Measurements from ENCODE around the gene TUBD1.
A peak's percentile ranks its signal among the peaks of the same experiment; 100 is the strongest.
"Not testable (repeated sequence)": the region's sequence is repeated elsewhere in the genome, so short reads cannot be mapped to it uniquely, and the experiment has no call there.

The TUBD1 gene

GRCh38 chr17:59844884-59845594 is 47.7 kb downstream of the TUBD1 start:
- H3K4me1 ChIP-seq (ENCODE audit: control insufficient read depth, insufficient read depth, low read length): peaks cover 26% of the 10 kb centered on the region
- no peaks in the 10 kb centered on the region for H3K9me3 ChIP-seq (ENCODE audit: control insufficient read depth, insufficient read depth, low read depth, low read length)
- H3K4me3 ChIP-seq (ENCODE audit: low read depth, low read length): no peak overlapping the region
- peaks cover 16% of the 10 kb centered on the region for H3K36me3 ChIP-seq (ENCODE audit: control insufficient read depth, insufficient read depth, low read length)
- H3K27me3 ChIP-seq (ENCODE audit: control insufficient read depth, insufficient read depth, low read length): no peaks in the 10 kb centered on the region
- no peak overlapping the region for H3K27ac ChIP-seq (ENCODE audit: low read depth, low read length)
- no peak overlapping the region for H3K9ac ChIP-seq (ENCODE audit: low read length)

DNA sequence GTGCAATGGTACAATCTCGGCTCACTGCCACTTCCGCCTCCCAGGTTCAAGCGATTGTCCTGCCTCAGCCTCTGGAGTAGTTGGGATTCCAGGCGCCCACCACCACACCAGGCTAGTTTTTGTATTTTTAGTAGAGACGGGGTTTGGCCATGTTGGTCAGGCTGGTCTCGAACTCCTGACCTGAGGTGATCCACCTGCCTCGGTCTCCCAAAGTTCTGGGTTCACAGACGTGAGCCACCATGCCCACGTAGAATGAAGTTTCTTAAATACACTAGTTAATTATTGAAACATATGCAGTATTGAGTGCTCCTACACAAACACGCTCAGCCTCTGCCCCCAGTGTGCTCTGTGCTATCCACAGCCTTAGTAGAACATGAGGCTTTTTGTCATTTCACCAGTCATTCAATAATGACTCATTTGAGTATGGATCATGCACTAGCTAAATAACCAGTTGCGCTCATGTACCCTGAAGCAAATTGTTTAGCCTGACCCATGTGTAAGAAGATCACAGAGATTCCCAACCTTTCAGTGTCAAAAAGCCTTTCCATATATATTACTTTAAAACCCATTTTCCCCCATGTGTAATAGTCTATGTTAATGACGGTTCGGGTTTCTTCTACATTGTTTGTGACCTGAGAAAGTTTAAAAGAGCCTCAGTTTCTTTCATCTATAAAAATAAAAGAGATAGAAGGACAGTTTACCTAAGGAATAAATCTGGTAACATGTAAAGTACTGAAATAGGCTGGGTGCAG is 49.7 kb downstream of the TUBD1 start:
- no peak overlapping the region for H3K9ac ChIP-seq (ENCODE audit: low read length)
- no peaks in the 10 kb centered on the region for H3K27me3 ChIP-seq (ENCODE audit: control insufficient read depth, insufficient read depth, low read length)
- H3K4me1 ChIP-seq (ENCODE audit: control insufficient read depth, insufficient read depth, low read length): peaks cover 26% of the 10 kb centered on the region
- peaks cover 35% of the 10 kb centered on the region for H3K36me3 ChIP-seq (ENCODE audit: control insufficient read depth, insufficient read depth, low read length)
- H3K9me3 ChIP-seq (ENCODE audit: control insufficient read depth, insufficient read depth, low read depth, low read length): no peaks in the 10 kb centered on the region
- no peak overlapping the region for H3K4me3 ChIP-seq (ENCODE audit: low read depth, low read length)
- no peak overlapping the region for H3K27ac ChIP-seq (ENCODE audit: low read depth, low read length)

DNA sequence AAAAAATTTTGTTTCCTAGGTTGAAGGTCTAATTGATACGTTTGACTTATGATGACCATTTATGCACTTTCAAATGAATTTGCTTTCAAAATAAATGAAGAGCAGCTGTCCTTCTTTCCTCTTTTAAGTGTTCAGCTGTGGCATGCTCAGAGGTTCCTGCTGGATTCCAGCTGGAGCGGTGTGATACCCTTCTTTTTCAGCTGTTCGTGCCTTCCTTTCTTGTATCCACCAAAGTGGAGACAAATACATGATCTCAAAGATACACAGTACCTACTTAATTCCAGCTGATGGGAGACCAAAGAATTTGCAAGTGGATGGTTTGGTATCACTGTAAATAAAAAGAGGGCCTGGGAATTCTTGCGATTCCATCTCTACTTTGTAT is 50.9 kb downstream of the TUBD1 start:
- Histone ChIP-seq H3K36me3 (ENCODE audit: control insufficient read depth, insufficient read depth, low read length) (peaks cover 36% of the 10 kb centered on the region), H3K4me1 (ENCODE audit: control insufficient read depth, insufficient read depth, low read length) (peaks cover 30% of the 10 kb centered on the region)
- not testable (repeated sequence) for H3K27me3 ChIP-seq (ENCODE audit: control insufficient read depth, insufficient read depth, low read length); H3K9me3 ChIP-seq (ENCODE audit: control insufficient read depth, insufficient read depth, low read depth, low read length); H3K9ac ChIP-seq (ENCODE audit: low read length); H3K27ac ChIP-seq (ENCODE audit: low read depth, low read length); H3K4me3 ChIP-seq (ENCODE audit: low read depth, low read length)

GRCh38 chr17:59841091-59841881 is 51.5 kb downstream of the TUBD1 start:
- peak overlapping the region; percentile 98 for H3K9ac ChIP-seq (ENCODE audit: low read length)

GRCh38 chr17:59840329-59841090 is 52.2 kb downstream of the TUBD1 start:
- H3K9ac ChIP-seq (ENCODE audit: low read length): peak overlapping the region; percentile 98
- H3K4me3 ChIP-seq (ENCODE audit: low read depth, low read length): peak overlapping the region; percentile 87
- peaks cover 17% of the 10 kb centered on the region for H3K4me1 ChIP-seq (ENCODE audit: control insufficient read depth, insufficient read depth, low read length)
- no peaks in the 10 kb centered on the region for H3K27me3 ChIP-seq (ENCODE audit: control insufficient read depth, insufficient read depth, low read length)
- no peaks in the 10 kb centered on the region for H3K9me3 ChIP-seq (ENCODE audit: control insufficient read depth, insufficient read depth, low read depth, low read length)
- peak overlapping the region; percentile 95 for H3K27ac ChIP-seq (ENCODE audit: low read depth, low read length)
- peaks cover 36% of the 10 kb centered on the region for H3K36me3 ChIP-seq (ENCODE audit: control insufficient read depth, insufficient read depth, low read length)

More at GRCh38 chr17:59841091-59841881, 51.5 kb downstream of the TUBD1 start:
- Histone ChIP-seq H3K4me1 (ENCODE audit: control insufficient read depth, insufficient read depth, low read length) (peaks cover 24% of the 10 kb centered on the region), H3K4me3 (ENCODE audit: low read depth, low read length) (peak overlapping the region; percentile 87), H3K36me3 (ENCODE audit: control insufficient read depth, insufficient read depth, low read length) (peaks cover 36% of the 10 kb centered on the region), H3K27ac (ENCODE audit: low read depth, low read length) (peak overlapping the region; percentile 95)
- not testable (repeated sequence) for H3K9me3 ChIP-seq (ENCODE audit: control insufficient read depth, insufficient read depth, low read depth, low read length); H3K27me3 ChIP-seq (ENCODE audit: control insufficient read depth, insufficient read depth, low read length)

- Histone ChIP-seq H3K4me3 (ENCODE audit: low read depth, low read length) (peak overlapping the region; percentile 87), H3K4me1 (ENCODE audit: control insufficient read depth, insufficient read depth, low read length) (0 out of 2 replicates have a peak, but pooled peaks cover 11% of the 10 kb centered on the region), H3K36me3 (ENCODE audit: control insufficient read depth, insufficient read depth, low read length) (peaks cover 36% of the 10 kb centered on the region), H3K9me3 (ENCODE audit: control insufficient read depth, insufficient read depth, low read depth, low read length) (no peaks in the 10 kb centered on the region), H3K27me3 (ENCODE audit: control insufficient read depth, insufficient read depth, low read length) (no peaks in the 10 kb centered on the region), H3K9ac (ENCODE audit: low read length) (peak overlapping the region; percentile 98), H3K27ac (ENCODE audit: low read depth, low read length) (peak overlapping the region; percentile 95)
Measured at GRCh38 chr17:59839651-59840328, 53.0 kb downstream of the TUBD1 start.

DNA sequence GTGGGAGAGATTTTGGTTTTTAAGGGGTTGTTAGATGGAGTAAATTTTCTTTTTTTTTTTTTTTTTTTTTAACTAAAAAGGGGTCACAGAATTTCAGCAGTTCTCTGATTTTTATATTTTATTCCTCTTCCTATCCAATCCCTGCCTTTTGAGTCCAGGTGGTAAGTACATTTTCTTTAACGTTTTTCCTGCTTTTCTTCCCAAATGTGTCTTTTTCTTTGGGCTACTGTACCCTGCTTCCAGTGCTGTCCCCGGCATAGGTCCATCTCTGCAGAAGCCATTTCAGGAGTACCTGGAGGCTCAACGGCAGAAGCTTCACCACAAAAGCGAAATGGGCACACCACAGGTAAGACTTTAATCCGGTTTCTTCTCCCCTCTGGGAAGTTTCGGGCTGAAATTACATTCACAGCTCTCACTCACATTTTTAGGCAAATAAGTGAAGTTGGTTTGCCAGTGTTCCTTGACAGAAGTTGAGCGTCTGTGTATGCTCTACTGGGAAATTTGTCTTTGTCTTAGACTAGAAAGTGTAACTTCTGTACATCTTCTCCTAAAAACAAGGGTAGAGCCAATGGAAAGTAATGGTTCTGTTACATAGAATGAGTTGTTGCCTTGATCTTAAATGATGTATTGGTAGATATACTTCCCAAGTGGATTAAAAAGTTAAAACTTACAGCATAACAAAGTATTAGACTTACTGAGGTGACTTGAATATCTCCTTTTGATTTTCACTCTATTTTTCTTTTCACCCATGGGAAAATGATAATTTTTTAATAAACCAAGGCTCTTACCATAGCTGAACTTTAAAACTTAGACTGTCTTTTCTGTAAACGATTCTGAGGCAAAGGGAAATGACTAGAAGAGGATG is 54.5 kb downstream of the TUBD1 start:
- H3K27me3 ChIP-seq (ENCODE audit: control insufficient read depth, insufficient read depth, low read length): no peaks in the 10 kb centered on the region
- peak overlapping the region; percentile 87 for H3K4me3 ChIP-seq (ENCODE audit: low read depth, low read length)
- no peaks in the 10 kb centered on the region for H3K9me3 ChIP-seq (ENCODE audit: control insufficient read depth, insufficient read depth, low read depth, low read length)
- H3K27ac ChIP-seq (ENCODE audit: low read depth, low read length): peak overlapping the region; percentile 95
- peaks cover 36% of the 10 kb centered on the region for H3K36me3 ChIP-seq (ENCODE audit: control insufficient read depth, insufficient read depth, low read length)
- H3K9ac ChIP-seq (ENCODE audit: low read length): peak overlapping the region; percentile 98
- H3K4me1 ChIP-seq (ENCODE audit: control insufficient read depth, insufficient read depth, low read length): 0 out of 2 replicates have a peak, but pooled peaks cover 10% of the 10 kb centered on the region

DNA sequence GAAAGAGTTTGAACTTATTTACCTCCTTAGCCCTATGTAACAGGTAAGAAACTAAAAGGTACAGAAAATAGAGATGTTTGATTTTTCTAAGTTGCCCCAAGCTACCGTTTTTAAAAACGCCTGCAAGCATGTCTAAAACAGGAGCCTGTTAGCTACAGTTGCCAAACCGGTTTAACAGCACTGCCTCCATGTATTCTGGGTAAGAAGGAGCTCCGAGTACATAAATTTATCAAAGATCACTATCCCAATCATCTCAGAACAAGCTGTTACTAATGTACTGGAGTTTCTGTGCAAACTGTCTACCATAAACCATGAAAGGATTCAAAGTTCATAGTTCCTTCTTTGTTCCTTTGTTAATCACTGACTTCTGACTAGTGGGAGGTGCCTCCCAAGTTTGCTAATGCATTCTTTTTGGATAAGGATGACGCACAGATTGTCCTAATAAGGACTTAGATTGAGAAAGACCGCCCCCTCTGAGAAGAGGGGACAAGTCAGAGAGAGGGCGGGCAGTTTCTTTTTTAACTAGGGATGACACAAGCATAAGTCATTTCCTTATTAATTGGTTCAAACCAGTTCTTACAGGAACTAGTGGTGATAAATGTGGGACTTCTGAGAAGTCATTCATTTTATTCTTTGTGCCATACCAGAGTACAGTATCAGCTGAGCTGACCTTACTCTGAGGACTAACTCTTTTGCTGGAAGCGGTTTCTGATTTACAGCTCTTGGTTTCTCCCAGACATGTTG is 55.3 kb downstream of the TUBD1 start:
- H3K36me3 ChIP-seq (ENCODE audit: control insufficient read depth, insufficient read depth, low read length): peaks cover 36% of the 10 kb centered on the region
- H3K4me1 ChIP-seq (ENCODE audit: control insufficient read depth, insufficient read depth, low read length): peaks cover 15% of the 10 kb centered on the region; the same call in 1 of the 2 replicates
- H3K27ac ChIP-seq (ENCODE audit: low read depth, low read length): peak overlapping the region; percentile 95
- no peaks in the 10 kb centered on the region for H3K9me3 ChIP-seq (ENCODE audit: control insufficient read depth, insufficient read depth, low read depth, low read length)
- no peaks in the 10 kb centered on the region for H3K27me3 ChIP-seq (ENCODE audit: control insufficient read depth, insufficient read depth, low read length)
- peak overlapping the region; percentile 87 for H3K4me3 ChIP-seq (ENCODE audit: low read depth, low read length)
- peak overlapping the region; percentile 98 for H3K9ac ChIP-seq (ENCODE audit: low read length)

GRCh38 chr17:59832883-59833379 is 59.8 kb downstream of the TUBD1 start:
- no peaks in the 10 kb centered on the region for H3K27me3 ChIP-seq (ENCODE audit: control insufficient read depth, insufficient read depth, low read length)
- H3K4me3 ChIP-seq (ENCODE audit: low read depth, low read length): no peak overlapping the region
- H3K9ac ChIP-seq (ENCODE audit: low read length): no peak overlapping the region
- H3K27ac ChIP-seq (ENCODE audit: low read depth, low read length): no peak overlapping the region
- H3K36me3 ChIP-seq (ENCODE audit: control insufficient read depth, insufficient read depth, low read length): no peaks in the 10 kb centered on the region
- H3K4me1 ChIP-seq (ENCODE audit: control insufficient read depth, insufficient read depth, low read length): peaks cover 32% of the 10 kb centered on the region
- H3K9me3 ChIP-seq (ENCODE audit: control insufficient read depth, insufficient read depth, low read depth, low read length): no peaks in the 10 kb centered on the region
